ENCODE results near the gene PRRT1B.

DNA sequence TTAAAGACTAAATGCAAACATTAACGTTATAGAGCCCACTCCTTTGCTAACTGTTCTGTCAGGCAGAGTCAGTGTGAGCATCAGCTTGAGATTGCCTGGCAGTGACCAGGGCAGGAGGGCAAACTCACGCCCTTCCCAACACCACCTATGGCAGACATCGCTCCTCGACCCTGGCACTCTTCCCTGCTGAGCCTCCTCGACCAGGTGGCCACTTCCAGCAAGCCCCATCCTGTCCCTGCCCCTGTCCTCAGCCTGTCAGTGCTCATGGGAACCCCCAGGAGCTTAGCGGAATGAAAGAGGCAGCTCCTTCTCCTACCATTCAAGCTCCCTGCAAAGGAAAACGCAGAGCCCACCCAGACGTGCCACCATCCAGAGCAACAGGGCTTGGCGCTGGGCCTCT is 42.0 kb downstream of the PRRT1B start:
- TF ChIP-seq, protein P1, sequence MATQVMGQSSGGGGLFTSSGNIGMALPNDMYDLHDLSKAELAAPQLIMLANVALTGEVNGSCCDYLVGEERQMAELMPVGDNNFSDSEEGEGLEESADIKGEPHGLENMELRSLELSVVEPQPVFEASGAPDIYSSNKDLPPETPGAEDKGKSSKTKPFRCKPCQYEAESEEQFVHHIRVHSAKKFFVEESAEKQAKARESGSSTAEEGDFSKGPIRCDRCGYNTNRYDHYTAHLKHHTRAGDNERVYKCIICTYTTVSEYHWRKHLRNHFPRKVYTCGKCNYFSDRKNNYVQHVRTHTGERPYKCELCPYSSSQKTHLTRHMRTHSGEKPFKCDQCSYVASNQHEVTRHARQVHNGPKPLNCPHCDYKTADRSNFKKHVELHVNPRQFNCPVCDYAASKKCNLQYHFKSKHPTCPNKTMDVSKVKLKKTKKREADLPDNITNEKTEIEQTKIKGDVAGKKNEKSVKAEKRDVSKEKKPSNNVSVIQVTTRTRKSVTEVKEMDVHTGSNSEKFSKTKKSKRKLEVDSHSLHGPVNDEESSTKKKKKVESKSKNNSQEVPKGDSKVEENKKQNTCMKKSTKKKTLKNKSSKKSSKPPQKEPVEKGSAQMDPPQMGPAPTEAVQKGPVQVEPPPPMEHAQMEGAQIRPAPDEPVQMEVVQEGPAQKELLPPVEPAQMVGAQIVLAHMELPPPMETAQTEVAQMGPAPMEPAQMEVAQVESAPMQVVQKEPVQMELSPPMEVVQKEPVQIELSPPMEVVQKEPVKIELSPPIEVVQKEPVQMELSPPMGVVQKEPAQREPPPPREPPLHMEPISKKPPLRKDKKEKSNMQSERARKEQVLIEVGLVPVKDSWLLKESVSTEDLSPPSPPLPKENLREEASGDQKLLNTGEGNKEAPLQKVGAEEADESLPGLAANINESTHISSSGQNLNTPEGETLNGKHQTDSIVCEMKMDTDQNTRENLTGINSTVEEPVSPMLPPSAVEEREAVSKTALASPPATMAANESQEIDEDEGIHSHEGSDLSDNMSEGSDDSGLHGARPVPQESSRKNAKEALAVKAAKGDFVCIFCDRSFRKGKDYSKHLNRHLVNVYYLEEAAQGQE (IDR thresholded peaks at IDR 0.05) = no peak
- TF ChIP-seq, protein P2, sequence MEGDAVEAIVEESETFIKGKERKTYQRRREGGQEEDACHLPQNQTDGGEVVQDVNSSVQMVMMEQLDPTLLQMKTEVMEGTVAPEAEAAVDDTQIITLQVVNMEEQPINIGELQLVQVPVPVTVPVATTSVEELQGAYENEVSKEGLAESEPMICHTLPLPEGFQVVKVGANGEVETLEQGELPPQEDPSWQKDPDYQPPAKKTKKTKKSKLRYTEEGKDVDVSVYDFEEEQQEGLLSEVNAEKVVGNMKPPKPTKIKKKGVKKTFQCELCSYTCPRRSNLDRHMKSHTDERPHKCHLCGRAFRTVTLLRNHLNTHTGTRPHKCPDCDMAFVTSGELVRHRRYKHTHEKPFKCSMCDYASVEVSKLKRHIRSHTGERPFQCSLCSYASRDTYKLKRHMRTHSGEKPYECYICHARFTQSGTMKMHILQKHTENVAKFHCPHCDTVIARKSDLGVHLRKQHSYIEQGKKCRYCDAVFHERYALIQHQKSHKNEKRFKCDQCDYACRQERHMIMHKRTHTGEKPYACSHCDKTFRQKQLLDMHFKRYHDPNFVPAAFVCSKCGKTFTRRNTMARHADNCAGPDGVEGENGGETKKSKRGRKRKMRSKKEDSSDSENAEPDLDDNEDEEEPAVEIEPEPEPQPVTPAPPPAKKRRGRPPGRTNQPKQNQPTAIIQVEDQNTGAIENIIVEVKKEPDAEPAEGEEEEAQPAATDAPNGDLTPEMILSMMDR (IDR thresholded peaks at IDR 0.05) = no peak
- no peak for TF ChIP-seq ZC3H11A (IDR thresholded peaks at IDR 0.05)
- TF ChIP-seq NFE2L2 (conservative IDR thresholded peaks at IDR 0.05; ENCODE audit: low read length) = no peak
- no peak for TF ChIP-seq GATA3 (IDR thresholded peaks at IDR 0.05; ENCODE audit: borderline replicate concordance)
